Measurements from ENCODE around the gene ZNF549. TPM values are rescaled to one million over a fixed set of nuclear protein-coding genes. Genes with fewer than 3 reads are reported as not detected.
"Not testable (repeated sequence)": the region's sequence is repeated elsewhere in the genome, so short reads cannot be mapped to it uniquely, and the experiment has no call there.

The ZNF549 gene
- polyA plus RNA-seq, 1 donor from 2014 or later = 17.9 TPM

DNA sequence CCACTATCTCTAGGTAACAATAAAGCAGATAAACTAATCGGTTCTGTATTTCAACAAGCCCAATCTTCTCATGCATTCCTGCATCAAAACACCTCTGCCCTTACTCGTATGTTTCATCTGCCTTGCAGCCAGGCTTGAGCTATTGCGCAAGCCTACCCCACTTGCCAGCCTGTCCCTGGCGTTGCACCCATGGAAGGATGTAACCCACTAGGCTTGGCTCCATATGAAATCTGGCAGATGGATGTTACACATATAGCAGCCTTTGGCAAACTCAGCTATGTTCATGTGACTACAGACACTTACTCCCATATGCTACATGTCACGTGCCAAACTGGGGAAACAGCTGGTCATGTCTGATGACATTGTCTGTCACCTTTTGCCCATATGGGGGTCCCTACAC lies 11.9 kb upstream of the ZNF549 start:
- Histone ChIP-seq H3K9me2 (ENCODE audit: insufficient read depth, low read length) (no peaks in the 10 kb centered on the region), H3K79me2 (replicated peaks; ENCODE audit: insufficient read depth, low read length) (no peaks in the 10 kb centered on the region), H3K27me3 (ENCODE audit: insufficient read depth, low read depth, low read length) (no peaks in the 10 kb centered on the region), H2AFZ (ENCODE audit: low read depth, low read length) (no peak overlapping the region), H4K20me1 (ENCODE audit: insufficient read depth) (no peaks in the 10 kb centered on the region), H3K36me3 (ENCODE audit: insufficient read depth, low read length) (peaks cover 27% of the 10 kb centered on the region), H3F3A (ENCODE audit: insufficient read depth, low read length, poor library complexity, severe bottlenecking) (no peaks in the 10 kb centered on the region), H3K27ac (ENCODE audit: low read length) (no peak overlapping the region), H3K9ac (ENCODE audit: low read length) (no peak overlapping the region), H3K4me3 (ENCODE audit: low read length) (no peak overlapping the region), H3K4me2 (ENCODE audit: low read length) (no peak overlapping the region), H3K9me3 (ENCODE audit: low read length) (peaks cover 16% of the 10 kb centered on the region)
- no peak for TF ChIP-seq RAD21 (conservative IDR thresholded peaks at IDR 0.05)
- no peak for TF ChIP-seq SMC3 (conservative IDR thresholded peaks at IDR 0.05; ENCODE audit: poor library complexity)
- no peak for TF ChIP-seq MXI1 (conservative IDR thresholded peaks at IDR 0.05; ENCODE audit: poor library complexity, severe bottlenecking)
- TF ChIP-seq TAF1 (IDR thresholded peaks at IDR 0.05; ENCODE audit: low read depth) = no peak
- no peak for TF ChIP-seq EZH2 (IDR thresholded peaks at IDR 0.05; ENCODE audit: borderline replicate concordance, insufficient read depth, low read length, poor library complexity, severe bottlenecking)
- TF ChIP-seq, protein P1, sequence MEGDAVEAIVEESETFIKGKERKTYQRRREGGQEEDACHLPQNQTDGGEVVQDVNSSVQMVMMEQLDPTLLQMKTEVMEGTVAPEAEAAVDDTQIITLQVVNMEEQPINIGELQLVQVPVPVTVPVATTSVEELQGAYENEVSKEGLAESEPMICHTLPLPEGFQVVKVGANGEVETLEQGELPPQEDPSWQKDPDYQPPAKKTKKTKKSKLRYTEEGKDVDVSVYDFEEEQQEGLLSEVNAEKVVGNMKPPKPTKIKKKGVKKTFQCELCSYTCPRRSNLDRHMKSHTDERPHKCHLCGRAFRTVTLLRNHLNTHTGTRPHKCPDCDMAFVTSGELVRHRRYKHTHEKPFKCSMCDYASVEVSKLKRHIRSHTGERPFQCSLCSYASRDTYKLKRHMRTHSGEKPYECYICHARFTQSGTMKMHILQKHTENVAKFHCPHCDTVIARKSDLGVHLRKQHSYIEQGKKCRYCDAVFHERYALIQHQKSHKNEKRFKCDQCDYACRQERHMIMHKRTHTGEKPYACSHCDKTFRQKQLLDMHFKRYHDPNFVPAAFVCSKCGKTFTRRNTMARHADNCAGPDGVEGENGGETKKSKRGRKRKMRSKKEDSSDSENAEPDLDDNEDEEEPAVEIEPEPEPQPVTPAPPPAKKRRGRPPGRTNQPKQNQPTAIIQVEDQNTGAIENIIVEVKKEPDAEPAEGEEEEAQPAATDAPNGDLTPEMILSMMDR (IDR thresholded peaks at IDR 0.05; ENCODE audit: poor library complexity, severe bottlenecking) = no peak
- no peak for TF ChIP-seq POLR2AphosphoS5 (IDR thresholded peaks at IDR 0.05)
- TF ChIP-seq, protein P2, sequence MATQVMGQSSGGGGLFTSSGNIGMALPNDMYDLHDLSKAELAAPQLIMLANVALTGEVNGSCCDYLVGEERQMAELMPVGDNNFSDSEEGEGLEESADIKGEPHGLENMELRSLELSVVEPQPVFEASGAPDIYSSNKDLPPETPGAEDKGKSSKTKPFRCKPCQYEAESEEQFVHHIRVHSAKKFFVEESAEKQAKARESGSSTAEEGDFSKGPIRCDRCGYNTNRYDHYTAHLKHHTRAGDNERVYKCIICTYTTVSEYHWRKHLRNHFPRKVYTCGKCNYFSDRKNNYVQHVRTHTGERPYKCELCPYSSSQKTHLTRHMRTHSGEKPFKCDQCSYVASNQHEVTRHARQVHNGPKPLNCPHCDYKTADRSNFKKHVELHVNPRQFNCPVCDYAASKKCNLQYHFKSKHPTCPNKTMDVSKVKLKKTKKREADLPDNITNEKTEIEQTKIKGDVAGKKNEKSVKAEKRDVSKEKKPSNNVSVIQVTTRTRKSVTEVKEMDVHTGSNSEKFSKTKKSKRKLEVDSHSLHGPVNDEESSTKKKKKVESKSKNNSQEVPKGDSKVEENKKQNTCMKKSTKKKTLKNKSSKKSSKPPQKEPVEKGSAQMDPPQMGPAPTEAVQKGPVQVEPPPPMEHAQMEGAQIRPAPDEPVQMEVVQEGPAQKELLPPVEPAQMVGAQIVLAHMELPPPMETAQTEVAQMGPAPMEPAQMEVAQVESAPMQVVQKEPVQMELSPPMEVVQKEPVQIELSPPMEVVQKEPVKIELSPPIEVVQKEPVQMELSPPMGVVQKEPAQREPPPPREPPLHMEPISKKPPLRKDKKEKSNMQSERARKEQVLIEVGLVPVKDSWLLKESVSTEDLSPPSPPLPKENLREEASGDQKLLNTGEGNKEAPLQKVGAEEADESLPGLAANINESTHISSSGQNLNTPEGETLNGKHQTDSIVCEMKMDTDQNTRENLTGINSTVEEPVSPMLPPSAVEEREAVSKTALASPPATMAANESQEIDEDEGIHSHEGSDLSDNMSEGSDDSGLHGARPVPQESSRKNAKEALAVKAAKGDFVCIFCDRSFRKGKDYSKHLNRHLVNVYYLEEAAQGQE (IDR thresholded peaks at IDR 0.05; ENCODE audit: borderline replicate concordance) = no peak
- TF ChIP-seq EP300 (conservative IDR thresholded peaks at IDR 0.05; ENCODE audit: poor library complexity, severe bottlenecking) = no peak

DNA sequence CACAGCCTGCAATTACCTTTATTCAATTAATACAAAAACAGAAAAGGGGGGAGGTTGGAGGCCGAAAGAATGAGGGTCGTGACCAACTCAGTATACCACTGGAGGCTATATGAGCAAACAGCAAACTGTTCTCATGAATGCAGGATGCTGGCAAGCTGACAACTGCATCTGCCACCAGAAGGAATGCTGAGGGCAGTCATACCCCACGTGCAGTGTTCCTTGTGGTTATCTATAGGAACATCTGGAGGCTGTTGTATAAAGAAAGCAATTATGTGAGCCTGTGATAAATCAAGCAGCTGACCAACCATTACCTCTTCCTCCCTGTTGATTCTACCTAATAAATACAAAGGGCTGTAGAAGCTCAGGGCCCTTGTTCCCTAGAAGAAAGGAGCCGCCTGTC lies 9.1 kb upstream of the ZNF549 start:
- not testable (repeated sequence) for H3K27ac ChIP-seq (ENCODE audit: low read length); H3K79me2 ChIP-seq (replicated peaks; ENCODE audit: insufficient read depth, low read length); H3F3A ChIP-seq (ENCODE audit: insufficient read depth, low read length, poor library complexity, severe bottlenecking); H3K4me2 ChIP-seq (ENCODE audit: low read length); H2AFZ ChIP-seq (ENCODE audit: low read depth, low read length); H3K9me2 ChIP-seq (ENCODE audit: insufficient read depth, low read length); H3K4me3 ChIP-seq (ENCODE audit: low read length); H3K27me3 ChIP-seq (ENCODE audit: insufficient read depth, low read depth, low read length); H4K20me1 ChIP-seq (ENCODE audit: insufficient read depth); H3K9ac ChIP-seq (ENCODE audit: low read length); H3K9me3 ChIP-seq (ENCODE audit: low read length)
- peaks cover 20% of the 10 kb centered on the region for H3K36me3 ChIP-seq (ENCODE audit: insufficient read depth, low read length)

DNA sequence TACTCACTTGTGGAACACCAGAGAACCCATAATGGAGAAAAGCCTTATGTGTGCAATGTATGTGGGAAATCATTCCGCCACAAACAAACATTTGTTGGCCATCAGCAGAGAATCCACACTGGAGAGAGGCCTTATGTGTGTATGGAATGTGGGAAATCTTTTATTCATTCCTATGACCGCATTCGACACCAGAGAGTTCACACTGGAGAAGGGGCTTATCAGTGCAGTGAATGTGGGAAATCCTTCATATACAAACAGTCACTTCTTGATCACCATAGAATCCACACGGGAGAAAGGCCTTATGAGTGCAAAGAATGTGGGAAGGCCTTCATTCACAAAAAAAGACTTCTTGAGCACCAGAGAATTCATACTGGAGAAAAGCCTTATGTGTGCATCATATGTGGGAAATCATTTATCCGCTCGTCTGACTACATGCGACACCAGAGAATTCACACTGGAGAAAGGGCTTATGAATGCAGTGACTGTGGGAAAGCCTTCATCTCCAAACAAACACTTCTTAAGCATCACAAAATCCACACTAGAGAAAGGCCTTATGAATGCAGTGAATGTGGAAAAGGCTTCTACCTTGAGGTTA lies 10.9 kb downstream of the ZNF549 start:
- Histone ChIP-seq H3K4me2 (ENCODE audit: low read length) (no peak overlapping the region), H3K9ac (ENCODE audit: low read length) (no peak overlapping the region), H3F3A (ENCODE audit: insufficient read depth, low read length, poor library complexity, severe bottlenecking) (no peaks in the 10 kb centered on the region), H3K36me3 (ENCODE audit: insufficient read depth, low read length) (peaks cover 56% of the 10 kb centered on the region), H3K9me2 (ENCODE audit: insufficient read depth, low read length) (no peaks in the 10 kb centered on the region), H3K9me3 (ENCODE audit: low read length) (peaks cover 40% of the 10 kb centered on the region), H4K20me1 (ENCODE audit: insufficient read depth) (no peaks in the 10 kb centered on the region), H3K27ac (ENCODE audit: low read length) (no peak overlapping the region), H2AFZ (ENCODE audit: low read depth, low read length) (no peak overlapping the region), H3K4me3 (ENCODE audit: low read length) (no peak overlapping the region), H3K79me2 (replicated peaks; ENCODE audit: insufficient read depth, low read length) (peaks cover 9% of the 10 kb centered on the region), H3K27me3 (ENCODE audit: insufficient read depth, low read depth, low read length) (no peaks in the 10 kb centered on the region)
- TF ChIP-seq, protein P2 (IDR thresholded peaks at IDR 0.05; ENCODE audit: borderline replicate concordance) = no peak
- TF ChIP-seq TAF1 (IDR thresholded peaks at IDR 0.05; ENCODE audit: low read depth) (no peak), POLR2AphosphoS5 (IDR thresholded peaks at IDR 0.05) (no peak), RAD21 (conservative IDR thresholded peaks at IDR 0.05) (no peak), EZH2 (IDR thresholded peaks at IDR 0.05; ENCODE audit: borderline replicate concordance, insufficient read depth, low read length, poor library complexity, severe bottlenecking) (no peak), MXI1 (conservative IDR thresholded peaks at IDR 0.05; ENCODE audit: poor library complexity, severe bottlenecking) (no peak), EP300 (conservative IDR thresholded peaks at IDR 0.05; ENCODE audit: poor library complexity, severe bottlenecking) (no peak), SMC3 (conservative IDR thresholded peaks at IDR 0.05; ENCODE audit: poor library complexity) (no peak)
- TF ChIP-seq, protein P1 (IDR thresholded peaks at IDR 0.05; ENCODE audit: poor library complexity, severe bottlenecking) = no peak

All from neural cell (in vitro differentiated cells).